Liver (tissue), 9 donors: ENCODE results near the gene PELI2. TPM values are rescaled to one million over a fixed set of nuclear protein-coding genes. Genes with fewer than 3 reads are reported as not detected.

ENCODE experiments used
- DNase-seq: peaks from one replicate; pipeline ENCODE4 v3.0.0-alpha.2; 2017; ENCODE audit warnings: low spot score
- H3K27ac ChIP-seq, 2 donors: one replicate each; pipeline ENCODE4 v1.7.0; 2013; ENCODE audit warnings: inconsistent platforms in 2 of 2, low read length in 2 of 2, control low read depth in 1 of 2, low read depth in 1 of 2, mild to moderate bottlenecking in 1 of 2
- H3K27me3 ChIP-seq, 4 donors: one replicate each; pipeline versions ENCODE4 v1.6.1 to v1.7.0; 2013; ENCODE audit warnings: low read length in 3 of 4, inconsistent platforms in 1 of 4, mild to moderate bottlenecking in 1 of 4, moderate library complexity in 1 of 4; ENCODE audit not compliant: control insufficient read depth in 4 of 4, insufficient read depth in 4 of 4
- H3K36me3 ChIP-seq, 4 donors: one replicate each; pipeline versions ENCODE4 v1.6.1 to v1.7.0; 2013; ENCODE audit warnings: low read length in 3 of 4, mild to moderate bottlenecking in 3 of 4, low read depth in 1 of 4, moderate library complexity in 1 of 4; ENCODE audit not compliant: control insufficient read depth in 4 of 4, insufficient read depth in 3 of 4
- H3K4me1 ChIP-seq, 4 donors: one replicate each; pipeline versions ENCODE4 v1.6.1 to v1.7.0; 2013; ENCODE audit warnings: low read length in 3 of 4, mild to moderate bottlenecking in 3 of 4, moderate library complexity in 1 of 4; ENCODE audit not compliant: control insufficient read depth in 4 of 4, insufficient read depth in 4 of 4
- H3K4me3 ChIP-seq, 3 donors: one replicate each; pipeline versions ENCODE4 v1.6.1 to v1.7.0; 2013; ENCODE audit warnings: low read length in 3 of 3, control low read depth in 1 of 3, low read depth in 1 of 3, mild to moderate bottlenecking in 1 of 3
- H3K9ac ChIP-seq, 2 donors: one replicate each; pipeline ENCODE4 v1.7.0; 2013; ENCODE audit warnings: low read length in 2 of 2, mild to moderate bottlenecking in 2 of 2, moderate library complexity in 2 of 2, control low read depth in 1 of 2, low read depth in 1 of 2
- H3K9me3 ChIP-seq, 4 donors: one replicate each; pipeline versions ENCODE4 v1.6.1 to v1.7.0; 2013; ENCODE audit warnings: low read length in 3 of 4; ENCODE audit not compliant: control insufficient read depth in 4 of 4
- EGR1 ChIP-seq, 2 donors: IDR thresholded peaks; 2 replicates each; pipeline ENCODE4 v1.6.1; 2016 to 2018; ENCODE audit warnings: antibody characterized with exemption in 2 of 2, low read depth in 2 of 2
- FOXA1 ChIP-seq: IDR thresholded peaks from 2 replicates; pipeline ENCODE4 v1.6.1; 2016; ENCODE audit warnings: antibody characterized with exemption
- FOXA2 ChIP-seq: IDR thresholded peaks from 2 replicates; pipeline ENCODE4 v1.6.1; 2016; ENCODE audit warnings: antibody characterized with exemption
- GABPA ChIP-seq, 2 donors: IDR thresholded peaks in 1 of 2; conservative IDR thresholded peaks in 1 of 2; 2 replicates each; pipeline ENCODE4 v1.6.1; 2016; ENCODE audit warnings: antibody characterized with exemption in 2 of 2, mild to moderate bottlenecking in 1 of 2, moderate library complexity in 1 of 2
- HNF4A ChIP-seq, 2 donors: conservative IDR thresholded peaks; 2 replicates each; pipeline ENCODE4 v1.6.1; 2016; ENCODE audit warnings: antibody characterized with exemption in 2 of 2, mild to moderate bottlenecking in 2 of 2
- JUND ChIP-seq, 2 donors: IDR thresholded peaks; 2 replicates each; pipeline ENCODE4 v1.6.1; 2016; ENCODE audit warnings: antibody characterized with exemption in 2 of 2
- NR2F2 ChIP-seq: IDR thresholded peaks from 2 replicates; pipeline ENCODE4 v1.6.1; 2016; ENCODE audit warnings: antibody characterized with exemption
- RAD21 ChIP-seq, 2 donors: IDR thresholded peaks; 2 replicates each; pipeline ENCODE4 v1.6.1; 2016; ENCODE audit warnings: antibody characterized with exemption in 2 of 2, mild to moderate bottlenecking in 2 of 2
- REST ChIP-seq: IDR thresholded peaks from 2 replicates; pipeline ENCODE4 v1.6.1; 2016; ENCODE audit warnings: antibody characterized with exemption, mild to moderate bottlenecking
- RXRA ChIP-seq, 2 donors: IDR thresholded peaks; 2 replicates each; pipeline ENCODE4 v1.6.1; 2017 to 2018; ENCODE audit warnings: antibody characterized with exemption in 2 of 2, mild to moderate bottlenecking in 1 of 2
- SP1 ChIP-seq: IDR thresholded peaks from 2 replicates; pipeline ENCODE4 v1.6.1; 2018; ENCODE audit warnings: antibody characterized with exemption, mild to moderate bottlenecking
- TAF1 ChIP-seq: conservative IDR thresholded peaks from 2 replicates; pipeline ENCODE4 v1.6.1; 2016; ENCODE audit warnings: antibody characterized with exemption, mild to moderate bottlenecking
- WGBS: extraction: QIAGEN DNeasy Blood & Tissue Kit; methylation state at CpG from one replicate; pipeline ENCODE4 v1.1.7; 2013; 5-methylcytosine and 5-hydroxymethylcytosine counted together
- polyA plus RNA-seq, 2 donors: library from polyadenylated mRNA; stranded (reverse) in 1 of 2; unstranded in 1 of 2; fragments of 200-250 nt in 1 of 2; fragments of >200 nt in 1 of 2; fragmentation: Nextera tagmentation in 1 of 2; extraction: Ambion mirVana in 1 of 2; gene quantifications; one replicate each; pipeline versions ENCODE4 v1.2.1 to v1.2.3, GENCODE V29; 2013 to 2015
- total RNA-seq, 2 donors: library from RNA; depleted of rRNA; stranded (reverse); fragments of >200 nt; gene quantifications; one replicate each; pipeline ENCODE4 v1.2.3, GENCODE V29; 2014
- TF ChIP-seq, protein P1 (sequence below): IDR thresholded peaks from 2 replicates; pipeline ENCODE4 v1.6.1; 2016; ENCODE audit warnings: antibody characterized with exemption
- TF ChIP-seq, protein P2 (sequence below): fragments of 150-350 bp; IDR thresholded peaks from 2 replicates; pipeline ENCODE4 v1.5.1; 2017; ENCODE audit warnings: improper control_type of control experiment, low read depth, low read length; ENCODE audit not compliant: missing input control
- TF ChIP-seq, protein P3 (sequence below): IDR thresholded peaks from 2 replicates; pipeline ENCODE4 v1.6.1; 2016; ENCODE audit warnings: antibody characterized with exemption
- TF ChIP-seq, protein P4 (sequence below): IDR thresholded peaks from 2 replicates; pipeline ENCODE4 v1.6.1; 2016; ENCODE audit warnings: antibody characterized with exemption
- donor health status: healthy.
- donor health status: healthy.
- donor health status: healthy.
- donor health status: healthy.
- donor health status: healthy.

PELI2 gene
- total and polyA plus RNA-seq, 4 donors, result 0.68 to 2.9 (median 1.2) TPM

- Histone ChIP-seq H3K36me3 (no peaks in the 10 kb centered on the region), H3K4me3 (no peak overlapping the region), H3K4me1 (peaks cover 0 to 2% (median 0%) of the 10 kb centered on the region in 4 donors), H3K9me3 (no peaks in the 10 kb centered on the region), H3K27me3 (peaks cover 0 to 8% (median 4%) of the 10 kb centered on the region in 4 donors), H3K27ac (no peak overlapping the region), H3K9ac (no peak overlapping the region)
- no peak for DNase-seq
- TF ChIP-seq JUND (IDR thresholded peaks at IDR 0.05), result no peak
- TF ChIP-seq, protein P1, sequence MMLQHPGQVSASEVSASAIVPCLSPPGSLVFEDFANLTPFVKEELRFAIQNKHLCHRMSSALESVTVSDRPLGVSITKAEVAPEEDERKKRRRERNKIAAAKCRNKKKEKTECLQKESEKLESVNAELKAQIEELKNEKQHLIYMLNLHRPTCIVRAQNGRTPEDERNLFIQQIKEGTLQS, result no peak
- 77% methylated on average over 9 of the region's 9 CpGs for WGBS
Measured at GRCh38 chr14:56137849-56138248, 19.6 kb downstream of the PELI2 start.

DNA sequence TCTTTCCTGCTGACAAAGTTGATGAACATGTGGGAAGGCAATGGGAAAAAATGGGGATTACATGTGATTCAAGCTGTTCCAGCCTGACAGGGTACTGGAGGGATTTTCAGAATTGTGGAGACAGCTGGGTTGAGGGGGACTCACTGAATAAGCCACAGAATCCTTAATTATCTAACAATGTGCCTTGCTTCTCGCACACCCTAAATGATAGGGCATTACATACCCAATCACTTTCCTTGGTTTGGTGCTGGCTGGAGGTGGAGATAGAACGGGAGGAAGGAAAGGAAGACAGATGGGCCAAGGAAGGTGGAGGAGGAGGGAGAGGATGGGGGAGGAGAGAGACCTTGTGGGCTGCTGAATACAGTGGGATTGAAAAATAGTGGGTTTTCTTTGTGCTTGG is 20.7 kb downstream of the PELI2 start:
- Histone ChIP-seq H3K9ac (no peak overlapping the region), H3K36me3 (no peaks in the 10 kb centered on the region), H3K4me3 (no peak overlapping the region), H3K9me3 (no peaks in the 10 kb centered on the region), H3K27ac (no peak overlapping the region), H3K4me1 (peaks cover 0 to 2% (median 0%) of the 10 kb centered on the region in 4 donors), H3K27me3 (peaks cover 0 to 8% (median under 1%) of the 10 kb centered on the region in 4 donors)
- TF ChIP-seq RXRA (IDR thresholded peaks at IDR 0.05) (no peak), FOXA1 (no peak), EGR1 (IDR thresholded peaks at IDR 0.05; ENCODE audit: low read depth in 2 of 2) (no peak), REST (no peak), TAF1 (no peak), SP1 (no peak), GABPA (IDR thresholded peaks at IDR 0.05 in 1 of 2, conservative IDR thresholded peaks at IDR 0.05 in 1 of 2) (no peak), JUND (IDR thresholded peaks at IDR 0.05) (no peak), HNF4A (conservative IDR thresholded peaks at IDR 0.05) (no peak)
- TF ChIP-seq, protein P2, sequence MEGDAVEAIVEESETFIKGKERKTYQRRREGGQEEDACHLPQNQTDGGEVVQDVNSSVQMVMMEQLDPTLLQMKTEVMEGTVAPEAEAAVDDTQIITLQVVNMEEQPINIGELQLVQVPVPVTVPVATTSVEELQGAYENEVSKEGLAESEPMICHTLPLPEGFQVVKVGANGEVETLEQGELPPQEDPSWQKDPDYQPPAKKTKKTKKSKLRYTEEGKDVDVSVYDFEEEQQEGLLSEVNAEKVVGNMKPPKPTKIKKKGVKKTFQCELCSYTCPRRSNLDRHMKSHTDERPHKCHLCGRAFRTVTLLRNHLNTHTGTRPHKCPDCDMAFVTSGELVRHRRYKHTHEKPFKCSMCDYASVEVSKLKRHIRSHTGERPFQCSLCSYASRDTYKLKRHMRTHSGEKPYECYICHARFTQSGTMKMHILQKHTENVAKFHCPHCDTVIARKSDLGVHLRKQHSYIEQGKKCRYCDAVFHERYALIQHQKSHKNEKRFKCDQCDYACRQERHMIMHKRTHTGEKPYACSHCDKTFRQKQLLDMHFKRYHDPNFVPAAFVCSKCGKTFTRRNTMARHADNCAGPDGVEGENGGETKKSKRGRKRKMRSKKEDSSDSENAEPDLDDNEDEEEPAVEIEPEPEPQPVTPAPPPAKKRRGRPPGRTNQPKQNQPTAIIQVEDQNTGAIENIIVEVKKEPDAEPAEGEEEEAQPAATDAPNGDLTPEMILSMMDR, result no peak
- TF ChIP-seq, protein P3, sequence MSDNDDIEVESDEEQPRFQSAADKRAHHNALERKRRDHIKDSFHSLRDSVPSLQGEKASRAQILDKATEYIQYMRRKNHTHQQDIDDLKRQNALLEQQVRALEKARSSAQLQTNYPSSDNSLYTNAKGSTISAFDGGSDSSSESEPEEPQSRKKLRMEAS, result no peak
- no peak for DNase-seq
- 72% methylated on average over 2 of the region's 2 CpGs for WGBS

DNA sequence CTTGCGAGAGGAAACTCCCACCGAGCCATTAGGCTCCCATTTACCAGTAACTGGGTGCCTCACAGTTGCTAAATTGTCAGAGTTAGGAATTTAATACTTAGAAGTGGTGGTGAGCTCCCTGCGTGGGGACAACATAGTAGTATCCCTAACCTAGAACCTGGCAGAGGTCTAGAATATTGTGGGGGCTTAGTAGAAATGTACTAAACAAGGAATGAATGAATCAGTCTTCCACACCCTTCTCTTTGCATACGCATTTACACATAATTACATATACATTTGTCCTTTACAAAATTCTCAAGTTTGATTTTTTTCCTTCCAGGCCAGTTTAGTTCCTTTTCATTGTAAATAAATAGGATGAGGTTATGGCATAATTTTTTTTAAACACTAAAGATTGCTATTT is 24.1 kb downstream of the PELI2 start:
- no peak overlapping the region for H3K27ac ChIP-seq
- H3K9ac ChIP-seq, result no peak overlapping the region
- no peak overlapping the region for H3K4me3 ChIP-seq
- 92% methylated on average over 4 of the region's 4 CpGs for WGBS
- no peak for DNase-seq
- peaks cover 0 to 3% (median under 1%) of the 10 kb centered on the region in 4 donors for H3K27me3 ChIP-seq
- no peaks in the 10 kb centered on the region for H3K9me3 ChIP-seq
- H3K36me3 ChIP-seq, result no peaks in the 10 kb centered on the region
- peaks cover 0 to 1% (median 0%) of the 10 kb centered on the region in 4 donors for H3K4me1 ChIP-seq
- TF ChIP-seq, protein P4, sequence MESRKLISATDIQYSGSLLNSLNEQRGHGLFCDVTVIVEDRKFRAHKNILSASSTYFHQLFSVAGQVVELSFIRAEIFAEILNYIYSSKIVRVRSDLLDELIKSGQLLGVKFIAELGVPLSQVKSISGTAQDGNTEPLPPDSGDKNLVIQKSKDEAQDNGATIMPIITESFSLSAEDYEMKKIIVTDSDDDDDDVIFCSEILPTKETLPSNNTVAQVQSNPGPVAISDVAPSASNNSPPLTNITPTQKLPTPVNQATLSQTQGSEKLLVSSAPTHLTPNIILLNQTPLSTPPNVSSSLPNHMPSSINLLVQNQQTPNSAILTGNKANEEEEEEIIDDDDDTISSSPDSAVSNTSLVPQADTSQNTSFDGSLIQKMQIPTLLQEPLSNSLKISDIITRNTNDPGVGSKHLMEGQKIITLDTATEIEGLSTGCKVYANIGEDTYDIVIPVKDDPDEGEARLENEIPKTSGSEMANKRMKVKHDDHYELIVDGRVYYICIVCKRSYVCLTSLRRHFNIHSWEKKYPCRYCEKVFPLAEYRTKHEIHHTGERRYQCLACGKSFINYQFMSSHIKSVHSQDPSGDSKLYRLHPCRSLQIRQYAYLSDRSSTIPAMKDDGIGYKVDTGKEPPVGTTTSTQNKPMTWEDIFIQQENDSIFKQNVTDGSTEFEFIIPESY, result no peak
- no peak for TF ChIP-seq TAF1
- no peak for TF ChIP-seq FOXA2
- TF ChIP-seq REST, result no peak
- TF ChIP-seq RXRA (IDR thresholded peaks at IDR 0.05), result no peak
- TF ChIP-seq, protein P1, result no peak
- TF ChIP-seq NR2F2, result no peak
- no peak for TF ChIP-seq JUND (IDR thresholded peaks at IDR 0.05)
- no peak for TF ChIP-seq RAD21 (IDR thresholded peaks at IDR 0.05)
